HG03139 (cell line): Measurements from ENCODE around the gene TGFB2.

ENCODE experiments used
- ATAC-seq: cut with Tn5 transposase; IDR thresholded peaks from one replicate; pipeline ENCODE4 v1.9.1; 2021; ENCODE audit not compliant: unreplicated experiment

Gene TGFB2

GRCh38 chr1:218459878-218460711, 115.0 kb downstream of the TGFB2 start:
- ATAC-seq = no peak

- ATAC-seq = no peak
These were observed 116.2 kb downstream of the TGFB2 start for GRCh38 chr1:218461351-218461750.

- ATAC-seq = no peak
These were observed 117.0 kb downstream of the TGFB2 start for GRCh38 chr1:218462116-218462515.

GRCh38 chr1:218462587-218462986, 117.5 kb downstream of the TGFB2 start:
- no peak for ATAC-seq

GRCh38 chr1:218463194-218464156, 118.3 kb downstream of the TGFB2 start:
- ATAC-seq = no peak

GRCh38 chr1:218464871-218465270, 119.7 kb downstream of the TGFB2 start:
- ATAC-seq = no peak

GRCh38 chr1:218466341-218467010, 121.3 kb downstream of the TGFB2 start:
- no peak for ATAC-seq

- ATAC-seq = no peak
These were observed 122.3 kb downstream of the TGFB2 start for GRCh38 chr1:218467101-218468072.

GRCh38 chr1:218468711-218469110, 123.6 kb downstream of the TGFB2 start:
- no peak for ATAC-seq

GRCh38 chr1:218472885-218473284, 127.7 kb downstream of the TGFB2 start:
- no peak for ATAC-seq

- ATAC-seq = no peak
These were observed 128.4 kb downstream of the TGFB2 start for GRCh38 chr1:218473522-218473921.

- ATAC-seq = no peak
These were observed 129.0 kb downstream of the TGFB2 start for GRCh38 chr1:218474128-218474527.

- ATAC-seq = no peak
These were observed 130.1 kb downstream of the TGFB2 start for GRCh38 chr1:218475275-218475674.

GRCh38 chr1:218475699-218476098, 130.6 kb downstream of the TGFB2 start:
- no peak for ATAC-seq

GRCh38 chr1:218476385-218476784, 131.2 kb downstream of the TGFB2 start:
- no peak for ATAC-seq

GRCh38 chr1:218478336-218478735, 133.2 kb downstream of the TGFB2 start:
- ATAC-seq = no peak

- no peak for ATAC-seq
These were observed 134.4 kb downstream of the TGFB2 start for GRCh38 chr1:218479436-218480115.

GRCh38 chr1:218480137-218480536, 135.0 kb downstream of the TGFB2 start:
- ATAC-seq = no peak

- ATAC-seq = no peak
These were observed 135.5 kb downstream of the TGFB2 start for GRCh38 chr1:218480588-218481099.
